Tibial nerve (tissue), 4 donors: Measurements from ENCODE around the gene ZNF286A.
"Not testable (repeated sequence)": the region's sequence is repeated elsewhere in the genome, so short reads cannot be mapped to it uniquely, and the experiment has no call there.

Experiments
- CTCF ChIP-seq, 5 experiments: fragments of 200-600 bp in 3 of 5; fragments of 450-650 bp in 2 of 5; sonication (generic) in 3 of 5; IDR thresholded peaks; one replicate each; pipeline ENCODE4 v1.5.1; 2016 to 2019; ENCODE audit warnings: antibody characterized with exemption in 5 of 5, mild to moderate bottlenecking in 3 of 5, moderate library complexity in 2 of 5
- EP300 ChIP-seq, 2 donors: sonication (generic); formaldehyde crosslinking; IDR thresholded peaks; one replicate each; pipeline ENCODE4 v1.6.1; 2017; ENCODE audit warnings: antibody characterized with exemption in 2 of 2, mild to moderate bottlenecking in 1 of 2
- POLR2A ChIP-seq, 2 donors: fragments of 450-650 bp; IDR thresholded peaks; one replicate each; pipeline ENCODE4 v1.6.1; 2017; ENCODE audit warnings: antibody characterized with exemption in 2 of 2, mild to moderate bottlenecking in 2 of 2, moderate library complexity in 2 of 2

- not testable (repeated sequence) for TF ChIP-seq POLR2A, EP300, CTCF (IDR thresholded peaks at IDR 0.05)
Observed at GRCh38 chr17:15698967-15699366, 585 bp upstream of the ZNF286A start.
